ENCODE results near the gene BBLN. TPM values are rescaled to one million over a fixed set of nuclear protein-coding genes. Genes with fewer than 3 reads are reported as not detected.
"Not testable (repeated sequence)": the region's sequence is repeated elsewhere in the genome, so short reads cannot be mapped to it uniquely, and the experiment has no call there.

The BBLN gene
- total RNA-seq, 1 donor from 2014 or later = 308 TPM

DNA sequence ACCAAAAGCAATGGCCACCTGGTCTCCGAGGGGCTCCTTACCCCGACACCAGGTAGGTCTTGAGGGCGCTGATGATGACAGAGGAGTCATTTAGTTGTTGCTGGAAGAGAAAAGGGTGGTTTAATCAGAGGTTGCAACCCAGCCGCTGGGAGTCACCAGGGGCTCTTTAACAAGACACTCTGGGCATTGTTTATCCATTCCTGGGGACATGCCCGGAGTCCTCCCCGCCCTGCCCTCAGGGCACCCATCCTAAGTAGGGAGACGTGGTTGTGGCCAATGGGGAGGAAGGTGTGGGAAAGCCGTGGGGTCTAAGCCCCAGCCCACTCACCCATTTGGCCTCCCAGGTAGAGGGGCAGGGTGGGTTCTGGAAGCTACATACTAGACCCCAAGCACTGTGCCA lies 35.6 kb upstream of the BBLN start:
- no peak for DNase-seq (ENCODE audit: extremely low read depth, low read depth, low spot score)

DNA sequence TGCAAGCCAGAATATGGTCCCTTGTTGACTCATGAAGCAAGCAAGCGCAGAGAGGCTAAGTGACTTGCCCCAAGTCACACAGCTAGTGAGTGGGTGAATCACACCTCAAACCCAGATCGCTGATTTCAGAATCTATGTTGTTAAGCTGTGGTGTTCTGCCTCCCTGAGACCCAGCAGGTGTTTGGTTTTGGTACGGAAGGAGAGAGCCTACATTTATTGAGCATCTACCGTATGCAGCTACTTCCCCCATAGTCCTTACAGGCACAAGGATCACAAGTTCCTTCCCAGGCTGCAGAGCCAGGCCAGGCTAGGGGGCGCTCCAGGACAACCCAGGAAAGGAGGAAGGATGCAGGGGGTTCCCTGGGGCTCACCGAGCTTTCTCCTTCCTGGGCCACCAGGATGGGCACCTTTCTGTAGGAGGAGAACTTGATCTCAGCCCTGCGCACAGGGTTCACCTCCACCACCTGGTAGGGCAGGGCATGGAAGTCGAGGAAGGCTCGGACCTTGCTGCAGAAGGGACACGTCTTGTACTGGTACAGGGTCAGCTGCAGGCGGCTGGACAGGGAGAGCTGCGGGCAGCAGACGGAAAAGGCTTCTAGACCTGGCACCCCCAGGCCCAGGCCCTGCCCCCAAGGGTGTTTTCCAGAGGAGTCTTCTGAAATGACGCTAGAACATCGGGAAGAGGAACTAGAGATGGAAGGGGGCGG lies 35.0 kb upstream of the BBLN start:
- DNase-seq (ENCODE audit: extremely low read depth, low read depth, low spot score) = no peak

DNA sequence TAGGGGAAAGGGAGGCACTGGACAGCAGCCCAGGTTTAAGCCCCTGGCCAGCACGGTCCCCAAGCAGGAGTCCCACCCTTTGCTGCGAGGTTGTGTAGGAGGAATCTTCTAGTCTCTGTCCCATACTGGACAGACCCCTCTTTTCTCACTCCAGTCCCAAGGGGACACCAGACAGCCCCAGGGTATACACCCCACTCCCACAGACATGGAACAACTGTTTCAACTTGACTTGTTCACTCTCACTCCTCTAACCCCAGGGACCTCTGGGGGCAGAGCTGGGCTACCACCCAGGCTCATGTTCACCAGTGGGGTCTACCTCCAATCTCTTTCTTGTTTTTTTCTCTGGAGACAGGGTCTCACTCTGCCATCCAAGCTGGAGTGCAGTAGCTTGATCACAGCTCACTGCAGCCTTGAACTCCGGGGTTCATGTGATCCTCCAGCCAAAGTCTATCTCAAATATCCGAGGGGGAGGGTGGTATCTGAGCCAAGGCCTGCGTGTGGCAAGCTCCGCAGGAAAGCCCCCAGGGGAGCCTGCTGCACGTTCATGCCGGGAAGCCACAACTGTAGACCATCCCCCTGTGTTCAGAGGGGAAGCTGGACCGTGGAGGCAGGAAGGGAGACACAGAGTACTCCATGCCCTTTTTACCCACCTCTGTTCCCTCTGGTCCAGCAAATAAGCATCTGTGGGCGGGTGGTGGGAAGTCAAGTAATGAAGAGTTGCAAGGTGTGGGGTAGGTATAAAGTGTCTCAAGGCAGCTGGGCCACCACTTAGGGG lies 34.3 kb upstream of the BBLN start:
- no peak for DNase-seq (ENCODE audit: extremely low read depth, low read depth, low spot score)

DNA sequence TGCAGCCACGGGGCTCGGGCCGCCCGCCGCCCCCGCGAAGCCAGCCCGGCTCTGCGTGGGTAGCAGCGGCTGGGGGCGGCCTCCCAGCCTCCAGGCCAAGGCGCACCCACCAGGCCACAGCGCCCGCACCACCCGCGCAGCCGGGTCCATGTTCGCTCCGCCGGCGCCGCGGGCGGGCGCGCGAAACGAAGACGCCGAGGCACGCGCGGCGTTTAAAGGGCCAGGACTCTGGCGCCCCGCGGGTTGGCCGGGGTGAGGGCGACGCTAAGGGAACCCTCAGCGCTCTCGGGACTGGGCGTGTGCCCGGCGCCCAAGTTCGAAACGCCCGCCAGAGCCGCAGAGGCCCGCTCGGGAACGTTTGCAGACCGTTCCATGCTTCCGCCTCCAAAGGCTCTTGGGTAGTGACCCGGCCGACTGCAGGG lies 32.5 kb upstream of the BBLN start, which contains the start of gene PTGES2:
PTGES2 (minus strand) TSS at position 162 of the 422 bp plus-strand sequence; CDS start at position 150, 12 bp downstream.
- peak; percentile 5 for DNase-seq (ENCODE audit: extremely low read depth, low read depth, low spot score)

GRCh38 chr9:128127990-128128835 lies 31.9 kb upstream of the BBLN start:
- DNase-seq (ENCODE audit: extremely low read depth, low read depth, low spot score) = peak; percentile 51

GRCh38 chr9:128128836-128129590 lies 31.1 kb upstream of the BBLN start:
- DNase-seq (ENCODE audit: extremely low read depth, low read depth, low spot score) = no peak

DNA sequence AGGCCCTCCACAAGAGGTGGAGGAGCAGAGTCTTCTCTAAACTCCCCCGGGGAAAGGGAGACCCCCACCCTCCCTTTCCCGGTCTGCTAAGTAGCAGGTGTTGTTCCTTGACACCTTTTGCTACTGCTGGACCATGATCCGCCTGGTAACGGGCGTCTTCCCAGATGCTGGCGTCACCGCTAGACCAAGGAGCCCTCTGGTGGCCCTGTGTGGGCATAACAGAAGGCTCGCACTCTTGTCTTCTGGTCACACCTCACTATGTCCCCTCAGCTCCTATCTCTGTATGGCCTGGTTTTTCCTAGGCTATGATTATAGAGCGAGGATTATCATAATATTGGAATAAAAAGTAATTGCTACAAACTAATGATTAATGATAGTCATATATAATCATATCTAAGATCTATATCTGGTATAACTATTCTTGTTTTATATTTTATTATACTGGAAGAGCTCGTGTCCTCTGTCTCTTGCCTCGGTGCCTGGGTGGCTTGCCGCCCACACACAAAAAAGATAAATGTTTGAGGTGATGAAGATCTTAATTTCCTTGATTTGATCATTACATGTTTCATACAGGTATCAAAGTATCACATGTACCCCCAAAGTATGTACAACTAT lies 30.0 kb upstream of the BBLN start:
- not testable (repeated sequence) for DNase-seq (ENCODE audit: extremely low read depth, low read depth, low spot score)

- not testable (repeated sequence) for DNase-seq (ENCODE audit: extremely low read depth, low read depth, low spot score)
These were observed 29.4 kb upstream of the BBLN start for GRCh38 chr9:128130651-128131050.

DNA sequence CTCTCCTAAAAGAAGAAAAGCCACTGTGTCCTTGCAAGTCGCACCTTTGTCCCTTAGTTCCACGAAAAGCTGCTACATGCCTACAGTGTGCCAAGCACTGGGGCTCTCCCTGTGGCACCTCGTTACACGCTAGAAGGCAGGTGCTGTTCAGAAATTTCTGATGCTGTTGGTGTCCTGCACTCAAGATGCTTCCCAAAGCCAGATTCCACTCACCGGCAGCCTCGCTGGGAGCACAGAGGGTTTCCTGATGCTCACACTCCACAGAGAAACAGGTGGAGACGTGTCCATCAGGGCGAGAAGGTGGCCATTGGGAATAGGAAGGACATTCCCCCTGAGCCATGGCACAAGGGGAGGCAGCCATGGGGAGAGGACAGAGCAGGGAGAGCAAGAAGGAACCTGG lies 28.7 kb upstream of the BBLN start:
- not testable (repeated sequence) for DNase-seq (ENCODE audit: extremely low read depth, low read depth, low spot score)

- not testable (repeated sequence) for DNase-seq (ENCODE audit: extremely low read depth, low read depth, low spot score)
These were observed 27.9 kb upstream of the BBLN start for GRCh38 chr9:128132139-128132538.

DNA sequence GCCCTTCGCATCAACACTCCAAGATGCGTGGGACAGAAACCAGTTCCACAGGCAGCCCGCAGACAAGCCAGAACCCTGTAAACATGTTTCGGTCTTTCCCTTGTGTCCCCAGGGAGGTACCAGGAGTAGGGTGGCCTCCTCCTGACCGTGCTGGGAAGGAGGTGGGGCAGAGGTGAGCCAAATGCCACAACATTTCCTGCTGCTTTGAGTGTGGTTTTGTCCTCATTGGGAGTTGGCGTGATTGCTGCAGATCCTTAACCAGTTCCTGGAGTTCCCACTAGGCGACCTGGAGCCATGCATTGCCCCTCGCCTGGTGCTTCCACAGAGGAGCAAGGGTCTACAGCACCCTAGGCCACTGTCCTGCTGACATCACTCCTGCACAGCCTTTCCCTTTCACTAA lies 24.5 kb upstream of the BBLN start:
- DNase-seq (ENCODE audit: extremely low read depth, low read depth, low spot score) = not testable (repeated sequence)

DNA sequence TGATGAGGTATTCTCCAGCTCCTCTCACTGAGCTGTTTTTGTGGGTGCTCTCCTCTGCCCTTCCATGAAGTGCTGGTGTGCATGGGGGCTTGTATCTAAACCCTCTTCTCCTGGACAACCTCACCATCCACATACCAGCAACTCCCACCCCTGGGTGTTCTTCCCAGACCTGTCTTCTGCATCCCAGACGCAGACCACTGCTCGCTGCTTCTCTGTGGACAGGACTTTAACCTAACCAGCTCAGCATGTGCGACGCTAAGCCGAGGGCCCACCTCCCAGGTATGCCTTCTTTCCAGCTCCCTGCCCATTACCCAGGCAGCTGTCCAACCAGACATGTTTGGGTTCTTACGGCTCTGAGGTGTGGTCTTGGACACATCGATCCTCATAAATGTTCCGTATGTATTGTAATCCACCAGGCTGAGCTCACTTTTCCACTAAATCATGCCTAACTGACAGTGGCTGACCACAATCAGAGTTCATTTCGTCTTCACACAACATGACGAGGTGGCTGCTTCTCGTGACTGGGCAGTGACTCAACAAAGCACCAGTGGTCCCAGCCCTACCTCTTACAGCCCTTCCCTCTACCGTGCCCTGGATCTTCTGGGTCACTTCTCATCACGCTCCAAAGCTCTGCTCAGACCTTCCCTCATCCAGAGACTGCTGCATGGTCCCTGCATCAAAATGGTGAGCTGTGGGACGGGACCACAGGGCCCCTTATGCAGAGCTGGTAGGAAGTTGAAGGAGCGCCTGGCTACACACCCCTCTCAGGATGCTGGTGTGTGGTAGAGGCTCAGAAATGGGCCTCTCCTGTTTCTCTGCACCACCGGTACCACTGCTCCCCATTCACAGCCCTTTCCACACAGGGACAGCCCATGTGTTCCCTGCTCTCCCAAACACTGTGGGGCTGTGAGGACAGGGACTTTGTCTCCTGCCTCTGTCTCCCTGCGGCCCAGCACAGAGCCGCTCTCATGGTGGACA lies 23.0 kb upstream of the BBLN start:
- DNase-seq (ENCODE audit: extremely low read depth, low read depth, low spot score) = no peak

GRCh38 chr9:128138001-128138400 lies 22.1 kb upstream of the BBLN start:
- no peak for DNase-seq (ENCODE audit: extremely low read depth, low read depth, low spot score)

GRCh38 chr9:128139621-128140020 lies 20.4 kb upstream of the BBLN start:
- no peak for DNase-seq (ENCODE audit: extremely low read depth, low read depth, low spot score)

GRCh38 chr9:128141604-128142003 lies 18.5 kb upstream of the BBLN start:
- no peak for DNase-seq (ENCODE audit: extremely low read depth, low read depth, low spot score)

- DNase-seq (ENCODE audit: extremely low read depth, low read depth, low spot score) = no peak
These were observed 18.0 kb upstream of the BBLN start for GRCh38 chr9:128142061-128142460.

GRCh38 chr9:128142596-128142995 lies 17.5 kb upstream of the BBLN start:
- DNase-seq (ENCODE audit: extremely low read depth, low read depth, low spot score) = no peak

- no peak for DNase-seq (ENCODE audit: extremely low read depth, low read depth, low spot score)
These were observed 16.4 kb upstream of the BBLN start for GRCh38 chr9:128143525-128144238.

Measured in glomerular endothelial cell (primary cell).